ENCODE data around the gene ZPBP. TPM values are rescaled to one million over a fixed set of nuclear protein-coding genes. Genes with fewer than 3 reads are reported as not detected.
"Not testable (repeated sequence)": the region's sequence is repeated elsewhere in the genome, so short reads cannot be mapped to it uniquely, and the experiment has no call there.

ZPBP gene
- total RNA-seq, 2 donors from 2014 or later: 13.6 TPM; not detected in 1

GRCh38 chr7:50056131-50056530 is 36.9 kb downstream of the ZPBP start:
- Histone ChIP-seq H3K4me1 (replicated peaks) (no peaks in the 10 kb centered on the region), H3K27ac (no peak overlapping the region), H3K27me3 (replicated peaks; ENCODE audit: insufficient read depth) (no peaks in the 10 kb centered on the region), H3K4me3 (no peak overlapping the region), H3K36me3 (no peaks in the 10 kb centered on the region), H3K9me3 (no peaks in the 10 kb centered on the region)
- no peak for DNase-seq (ENCODE audit: low spot score)
- 85% methylated on average over 1 of the region's 1 CpG for WGBS
- intact Hi-C loops (cut with DNase I): no loop called here
- TF ChIP-seq, protein P1, sequence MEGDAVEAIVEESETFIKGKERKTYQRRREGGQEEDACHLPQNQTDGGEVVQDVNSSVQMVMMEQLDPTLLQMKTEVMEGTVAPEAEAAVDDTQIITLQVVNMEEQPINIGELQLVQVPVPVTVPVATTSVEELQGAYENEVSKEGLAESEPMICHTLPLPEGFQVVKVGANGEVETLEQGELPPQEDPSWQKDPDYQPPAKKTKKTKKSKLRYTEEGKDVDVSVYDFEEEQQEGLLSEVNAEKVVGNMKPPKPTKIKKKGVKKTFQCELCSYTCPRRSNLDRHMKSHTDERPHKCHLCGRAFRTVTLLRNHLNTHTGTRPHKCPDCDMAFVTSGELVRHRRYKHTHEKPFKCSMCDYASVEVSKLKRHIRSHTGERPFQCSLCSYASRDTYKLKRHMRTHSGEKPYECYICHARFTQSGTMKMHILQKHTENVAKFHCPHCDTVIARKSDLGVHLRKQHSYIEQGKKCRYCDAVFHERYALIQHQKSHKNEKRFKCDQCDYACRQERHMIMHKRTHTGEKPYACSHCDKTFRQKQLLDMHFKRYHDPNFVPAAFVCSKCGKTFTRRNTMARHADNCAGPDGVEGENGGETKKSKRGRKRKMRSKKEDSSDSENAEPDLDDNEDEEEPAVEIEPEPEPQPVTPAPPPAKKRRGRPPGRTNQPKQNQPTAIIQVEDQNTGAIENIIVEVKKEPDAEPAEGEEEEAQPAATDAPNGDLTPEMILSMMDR (IDR thresholded peaks at IDR 0.05): no peak
- TF ChIP-seq POLR2AphosphoS5 (IDR thresholded peaks at IDR 0.05): no peak
- TF ChIP-seq POLR2A (IDR thresholded peaks at IDR 0.05): no peak

DNA sequence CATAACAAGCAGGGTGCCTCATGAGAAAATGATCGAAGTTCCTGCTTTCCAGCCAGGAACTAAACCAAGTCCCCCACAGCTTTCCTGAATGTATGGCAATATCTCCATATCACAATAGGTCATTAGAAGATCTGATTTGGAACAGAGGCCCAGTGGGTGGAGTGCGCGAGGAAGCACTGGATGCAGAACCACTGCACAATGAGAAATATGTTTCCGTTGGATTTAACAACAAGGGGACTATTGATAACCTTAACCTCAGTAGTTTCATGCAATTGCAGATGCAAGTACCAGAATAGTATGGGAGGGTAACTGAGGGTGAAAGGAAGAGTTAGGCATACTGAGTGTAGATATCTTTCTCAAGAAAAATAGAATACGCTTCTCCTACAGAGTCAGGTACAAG is 45.3 kb downstream of the ZPBP start:
- WGBS: 96% methylated on average over 5 of the region's 5 CpGs
- no peak for TF ChIP-seq POLR2A (IDR thresholded peaks at IDR 0.05)
- TF ChIP-seq, protein P1 (IDR thresholded peaks at IDR 0.05): no peak
- no peak for TF ChIP-seq POLR2AphosphoS5 (IDR thresholded peaks at IDR 0.05)
- DNase-seq (ENCODE audit: low spot score): no peak
- Histone ChIP-seq H3K36me3 (no peaks in the 10 kb centered on the region), H3K27ac (no peak overlapping the region), H3K4me3 (no peak overlapping the region), H3K9me3 (no peaks in the 10 kb centered on the region), H3K4me1 (replicated peaks) (no peaks in the 10 kb centered on the region), H3K27me3 (replicated peaks; ENCODE audit: insufficient read depth) (no peaks in the 10 kb centered on the region)
- intact Hi-C loops (cut with DNase I): no loop called here

DNA sequence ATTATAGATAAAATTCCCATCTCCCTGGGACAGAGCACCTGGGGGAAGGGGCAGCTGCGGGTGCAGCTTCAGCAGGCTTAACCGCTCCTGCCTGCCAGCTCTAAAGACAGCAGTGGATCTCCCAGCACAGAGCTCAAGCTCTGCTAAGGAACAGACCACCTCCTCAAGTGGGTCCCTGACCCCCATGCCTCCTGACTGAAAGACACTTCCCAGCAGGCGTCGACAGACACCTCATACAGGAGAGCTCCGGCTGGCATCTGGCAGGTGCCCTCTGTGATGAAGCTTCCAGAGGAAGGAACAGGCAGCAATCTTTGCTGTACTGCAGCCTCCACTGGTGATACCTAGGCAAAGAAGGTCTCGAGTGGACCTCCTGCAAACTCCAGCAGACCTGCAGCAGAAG is 51.9 kb downstream of the ZPBP start:
- H3K27ac ChIP-seq; H3K9me3 ChIP-seq; H3K36me3 ChIP-seq; H3K4me1 ChIP-seq (replicated peaks); intact Hi-C loops (cut with DNase I); H3K4me3 ChIP-seq; H3K27me3 ChIP-seq (replicated peaks; ENCODE audit: insufficient read depth); DNase-seq (ENCODE audit: low spot score): not testable (repeated sequence)
- WGBS: 75% methylated on average over 6 of the region's 6 CpGs

GRCh38 chr7:50037086-50037485 is 56.0 kb downstream of the ZPBP start:
- no peaks in the 10 kb centered on the region for H3K9me3 ChIP-seq
- H3K4me3 ChIP-seq: no peak overlapping the region
- no peaks in the 10 kb centered on the region for H3K4me1 ChIP-seq (replicated peaks)
- WGBS: 10% methylated on average over 2 of the region's 2 CpGs
- H3K27ac ChIP-seq: no peak overlapping the region
- intact Hi-C loops (cut with DNase I): no loop called here
- TF ChIP-seq, protein P1 (IDR thresholded peaks at IDR 0.05): no peak
- no peak for TF ChIP-seq POLR2AphosphoS5 (IDR thresholded peaks at IDR 0.05)
- DNase-seq (ENCODE audit: low spot score): no peak
- no peaks in the 10 kb centered on the region for H3K27me3 ChIP-seq (replicated peaks; ENCODE audit: insufficient read depth)
- H3K36me3 ChIP-seq: no peaks in the 10 kb centered on the region

DNA sequence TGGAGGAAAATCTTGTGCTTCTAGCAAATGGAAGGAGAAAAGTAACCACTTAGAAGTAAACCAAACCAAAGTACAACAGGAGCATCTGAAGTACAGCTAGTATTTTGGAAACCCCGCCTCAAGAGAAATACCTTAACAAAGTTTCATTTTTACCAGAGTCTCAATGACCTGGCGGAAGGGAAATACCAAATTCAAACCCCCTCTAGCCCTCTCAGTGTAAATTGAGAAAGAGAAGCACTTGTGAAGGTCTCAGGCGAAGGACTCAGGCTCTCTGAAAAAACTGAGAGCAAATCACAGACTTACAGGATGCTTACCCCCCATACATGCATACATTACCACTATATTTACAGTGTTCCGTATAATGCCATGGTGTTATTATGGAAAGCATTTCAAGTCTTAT is 70.1 kb downstream of the ZPBP start:
- Histone ChIP-seq H3K4me3 (no peak overlapping the region), H3K27me3 (replicated peaks; ENCODE audit: insufficient read depth) (no peaks in the 10 kb centered on the region), H3K9me3 (no peaks in the 10 kb centered on the region), H3K27ac (no peak overlapping the region), H3K4me1 (replicated peaks) (no peaks in the 10 kb centered on the region), H3K36me3 (no peaks in the 10 kb centered on the region)
- TF ChIP-seq, protein P1 (IDR thresholded peaks at IDR 0.05): no peak
- TF ChIP-seq POLR2A (IDR thresholded peaks at IDR 0.05): no peak
- no peak for TF ChIP-seq POLR2AphosphoS5 (IDR thresholded peaks at IDR 0.05)
- intact Hi-C loops (cut with DNase I): no loop called here
- 85% methylated on average over 4 of the region's 4 CpGs for WGBS
- no peak for DNase-seq (ENCODE audit: low spot score)

Measured in prostate gland (tissue), 2 donors.